Measurements from ENCODE around the gene EFNA1. TPM values are rescaled to one million over a fixed set of nuclear protein-coding genes. Genes with fewer than 3 reads are reported as not detected.

The EFNA1 gene
- total and polyA plus RNA-seq, 7 donors: 5.5 to 42.6 (median 15.0) TPM

DNA sequence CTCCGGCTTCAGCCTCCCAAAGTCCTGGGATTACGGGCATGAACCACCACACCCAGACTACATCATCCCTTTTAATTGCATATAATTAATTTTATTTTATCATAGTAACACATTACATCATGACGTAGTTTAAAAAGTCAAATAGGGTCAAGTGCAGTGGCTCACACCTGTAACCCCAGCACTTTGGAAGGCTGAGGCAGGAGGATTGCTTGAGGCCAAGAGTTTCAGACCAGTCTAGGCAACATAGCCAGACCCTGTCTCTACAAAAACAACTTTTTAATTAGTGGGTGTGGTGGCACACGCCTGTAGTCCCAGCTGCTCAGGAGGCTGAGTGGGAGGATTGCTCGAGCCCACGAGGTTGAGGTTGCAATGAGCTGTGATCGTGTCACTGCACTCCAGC lies 28.3 kb upstream of the EFNA1 start:
- WGBS, 3 donors: 79 to 91% (median 84%) methylated on average over 7 of the region's 7 CpGs
- no peak for ATAC-seq
- intact Hi-C loops (cut with DNase I): no loop called here

DNA sequence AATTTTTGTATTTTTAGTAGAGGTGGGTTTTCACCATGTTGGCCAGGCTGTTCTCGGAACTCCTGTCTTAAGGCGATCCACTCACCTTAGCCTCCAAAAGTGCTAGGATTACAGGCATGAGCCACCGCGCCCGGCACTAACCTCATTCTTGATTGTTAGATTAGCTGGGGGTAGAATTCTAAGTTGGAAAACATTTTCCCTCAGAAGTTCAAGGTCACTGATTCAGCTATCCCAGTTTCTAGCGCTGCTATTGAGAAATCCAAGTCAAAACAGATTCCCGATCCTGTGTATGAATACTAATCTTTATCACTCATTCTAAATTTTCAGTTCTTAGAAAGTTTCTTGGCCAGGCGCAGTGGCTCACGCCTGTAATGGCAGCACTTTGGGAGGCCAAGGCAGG lies 24.4 kb upstream of the EFNA1 start:
- TF ChIP-seq, protein P1, sequence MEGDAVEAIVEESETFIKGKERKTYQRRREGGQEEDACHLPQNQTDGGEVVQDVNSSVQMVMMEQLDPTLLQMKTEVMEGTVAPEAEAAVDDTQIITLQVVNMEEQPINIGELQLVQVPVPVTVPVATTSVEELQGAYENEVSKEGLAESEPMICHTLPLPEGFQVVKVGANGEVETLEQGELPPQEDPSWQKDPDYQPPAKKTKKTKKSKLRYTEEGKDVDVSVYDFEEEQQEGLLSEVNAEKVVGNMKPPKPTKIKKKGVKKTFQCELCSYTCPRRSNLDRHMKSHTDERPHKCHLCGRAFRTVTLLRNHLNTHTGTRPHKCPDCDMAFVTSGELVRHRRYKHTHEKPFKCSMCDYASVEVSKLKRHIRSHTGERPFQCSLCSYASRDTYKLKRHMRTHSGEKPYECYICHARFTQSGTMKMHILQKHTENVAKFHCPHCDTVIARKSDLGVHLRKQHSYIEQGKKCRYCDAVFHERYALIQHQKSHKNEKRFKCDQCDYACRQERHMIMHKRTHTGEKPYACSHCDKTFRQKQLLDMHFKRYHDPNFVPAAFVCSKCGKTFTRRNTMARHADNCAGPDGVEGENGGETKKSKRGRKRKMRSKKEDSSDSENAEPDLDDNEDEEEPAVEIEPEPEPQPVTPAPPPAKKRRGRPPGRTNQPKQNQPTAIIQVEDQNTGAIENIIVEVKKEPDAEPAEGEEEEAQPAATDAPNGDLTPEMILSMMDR (IDR thresholded peaks at IDR 0.05): no peak
- 87 to 94% (median 92%) methylated on average over 9 of the region's 9 CpGs for WGBS, 3 donors
- peaks cover 9% of the 10 kb centered on the region for H3K4me1 ChIP-seq

More for the DNA sequence above, 28.3 kb upstream of the EFNA1 start:
- Histone ChIP-seq H3K27me3 (ENCODE audit: insufficient read depth in 3 of 3, low read length in 2 of 3) (no peaks in the 10 kb centered on the region), H3K27ac (no peak overlapping the region), H3K4me1 (peaks cover under 1% of the 10 kb centered on the region), H3K9me3 (no peaks in the 10 kb centered on the region), H3K4me3 (no peak overlapping the region), H3K36me3 (ENCODE audit: insufficient read depth in 1 of 2, low read depth in 1 of 2) (no peaks in the 10 kb centered on the region)
- TF ChIP-seq, protein P1 (IDR thresholded peaks at IDR 0.05): no peak
- DNase-seq: no peak

DNA sequence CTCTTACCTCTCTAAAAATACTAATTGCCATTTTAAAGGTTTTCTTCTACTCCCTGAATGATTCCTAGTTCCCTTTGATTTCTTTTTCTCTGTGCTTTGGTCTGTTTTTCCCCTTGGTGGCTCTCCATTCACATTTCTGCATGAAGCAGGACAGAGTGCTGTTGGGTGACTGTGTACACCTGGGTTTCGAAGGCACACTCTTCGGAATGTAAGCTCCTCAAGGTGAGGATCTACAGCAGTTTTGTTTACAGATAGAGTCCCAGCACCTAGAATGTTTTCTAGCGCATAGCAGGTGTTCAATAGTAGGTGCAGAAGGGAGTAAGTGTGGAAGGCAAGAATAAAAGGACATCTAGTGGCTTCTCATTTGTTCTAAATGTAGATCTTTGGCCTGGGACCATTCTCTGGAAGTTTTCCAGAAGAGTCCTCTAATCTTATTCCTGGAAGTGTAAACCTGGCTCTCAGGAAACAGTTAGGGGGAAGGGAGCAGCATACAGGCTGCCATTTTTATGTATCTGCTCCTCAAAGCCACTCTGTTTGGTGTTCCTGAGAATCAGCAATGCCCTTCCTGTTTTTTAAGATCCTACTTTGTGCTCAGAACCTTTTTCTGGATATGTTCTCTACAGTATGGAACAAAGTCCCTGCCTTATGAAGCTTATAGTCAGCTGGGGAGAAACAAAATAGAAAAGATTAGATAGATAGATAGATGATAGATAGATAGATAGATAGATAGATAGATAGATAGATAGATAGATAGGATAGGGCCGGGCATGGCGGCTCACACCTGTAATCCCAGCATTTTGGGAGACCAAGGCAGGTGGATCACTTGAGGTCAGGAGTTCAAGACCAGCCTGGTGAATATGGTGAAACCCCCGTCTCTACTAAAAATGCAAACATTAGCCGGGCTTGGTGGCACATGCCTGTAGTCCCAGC lies 22.8 kb upstream of the EFNA1 start:
- ATAC-seq: peak in 2 of 4 donors; percentile 62 to 65
- Histone ChIP-seq H3K27me3 (ENCODE audit: insufficient read depth in 3 of 3, low read length in 2 of 3) (no peaks in the 10 kb centered on the region), H3K4me3 (no peak overlapping the region), H3K4me1 (peaks cover 9% of the 10 kb centered on the region), H3K36me3 (ENCODE audit: insufficient read depth in 1 of 2, low read depth in 1 of 2) (no peaks in the 10 kb centered on the region), H3K27ac (peak overlapping the region; percentile 4), H3K9me3 (no peaks in the 10 kb centered on the region)
- TF ChIP-seq, protein P1 (IDR thresholded peaks at IDR 0.05): no peak
- no peak for DNase-seq
- 74 to 82% (median 81%) methylated on average over 7 of the region's 7 CpGs for WGBS, 3 donors
- intact Hi-C loops (cut with DNase I): no loop called here

More for the DNA sequence above, 24.4 kb upstream of the EFNA1 start:
- no peak for DNase-seq
- no peaks in the 10 kb centered on the region for H3K9me3 ChIP-seq
- no peaks in the 10 kb centered on the region for H3K27me3 ChIP-seq (ENCODE audit: insufficient read depth in 3 of 3, low read length in 2 of 3)
- no peak for ATAC-seq
- intact Hi-C loops (cut with DNase I): no loop called here
- no peak overlapping the region for H3K27ac ChIP-seq
- H3K36me3 ChIP-seq (ENCODE audit: insufficient read depth in 1 of 2, low read depth in 1 of 2): no peaks in the 10 kb centered on the region
- no peak overlapping the region for H3K4me3 ChIP-seq

DNA sequence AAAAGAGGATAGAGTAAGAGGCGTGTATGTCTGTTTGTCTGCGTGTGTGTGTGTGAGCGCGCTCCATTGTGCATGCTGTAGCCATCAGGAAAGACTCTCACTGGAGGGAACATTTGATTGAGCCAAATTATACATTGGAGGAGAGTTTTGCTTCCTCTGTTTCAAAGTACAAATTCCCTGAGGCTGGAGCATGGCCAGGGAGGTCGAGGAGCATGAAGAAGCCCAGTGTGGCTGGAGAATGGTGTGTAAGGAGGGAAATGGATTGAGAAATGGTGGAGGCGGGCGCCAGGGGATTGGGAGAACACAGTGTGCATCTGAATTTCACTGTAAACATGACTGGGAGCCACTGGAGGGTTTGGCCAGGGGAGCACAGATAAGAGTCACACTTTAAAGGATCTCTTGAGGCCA lies 22.1 kb upstream of the EFNA1 start:
- Histone ChIP-seq H3K4me3 (no peak overlapping the region), H3K36me3 (ENCODE audit: insufficient read depth in 1 of 2, low read depth in 1 of 2) (no peaks in the 10 kb centered on the region), H3K27ac (no peak overlapping the region), H3K27me3 (ENCODE audit: insufficient read depth in 3 of 3, low read length in 2 of 3) (no peaks in the 10 kb centered on the region), H3K4me1 (peaks cover 9% of the 10 kb centered on the region), H3K9me3 (no peaks in the 10 kb centered on the region)
- TF ChIP-seq, protein P1 (IDR thresholded peaks at IDR 0.05): no peak
- 60 to 64% (median 63%) methylated on average over 7 of the region's 7 CpGs for WGBS, 3 donors
- no peak for DNase-seq
- peak in 2 of 4 donors; percentile 16 to 44 for ATAC-seq
- intact Hi-C loops (cut with DNase I): no loop called here

Data from psoas muscle (tissue), 8 donors.